SK-N-SH (cell line): ENCODE data around the gene GNAL. TPM values are rescaled to one million over a fixed set of nuclear protein-coding genes. Genes with fewer than 3 reads are reported as not detected.
A peak's percentile ranks its signal among the peaks of the same experiment; 100 is the strongest.
"Not testable (repeated sequence)": the region's sequence is repeated elsewhere in the genome, so short reads cannot be mapped to it uniquely, and the experiment has no call there.

Experiments used
- CTCF ChIA-PET: fragments of 300-600, 350-600 bp; formaldehyde crosslinking; extraction: SDS; loops from one replicate; lab custom pipeline; 2021; lab: Yijun Ruan, JAX
- POLR2A ChIA-PET: fragments of 350-600 bp; sonication (Branson Sonifier 250); formaldehyde crosslinking; extraction: SDS; loops from one replicate; lab custom pipeline; 2020; ENCODE audit warnings: antibody characterized with exemption, inconsistent platforms; lab: Yijun Ruan, JAX
- DNase-seq: peaks from one replicate; pipeline ENCODE4 v3.0.0; 2012
- H2AFZ ChIP-seq: fragments of 200-600 bp; sonication (generic); 2 replicates; pipeline ENCODE4 v1.8.1; 2016; ENCODE audit warnings: antibody characterized with exemption, mild to moderate bottlenecking, low read depth
- H3F3A ChIP-seq: fragments of 200-600 bp; sonication (generic); replicated peaks from 2 replicates; pipeline ENCODE3; 2016; ENCODE audit warnings: antibody characterized with exemption, mild to moderate bottlenecking; ENCODE audit not compliant: insufficient read depth
- H3K27ac ChIP-seq, 2 experiments: fragments of 200-500 bp in 1 of 2; fragments of 200-600 bp in 1 of 2; sonication (Bioruptor generic) in 1 of 2; sonication (generic), shearing (Covaris generic) in 1 of 2; 2 replicates each; pipeline versions ENCODE4 v1.5.1 to v1.6.1; 2014 to 2016; ENCODE audit warnings: low read depth in 2 of 2, inconsistent platforms in 1 of 2, low read length in 1 of 2, mild to moderate bottlenecking in 1 of 2, mixed read lengths in 1 of 2
- H3K27me3 ChIP-seq: fragments of 200-600 bp; sonication (generic), shearing (Covaris generic); 2 replicates; pipeline ENCODE4 v1.6.1; 2016; ENCODE audit warnings: mixed run types; ENCODE audit not compliant: insufficient read depth
- H3K36me3 ChIP-seq, 2 experiments: fragments of 200-500 bp in 1 of 2; fragments of 200-600 bp in 1 of 2; sonication (Bioruptor generic) in 1 of 2; sonication (generic) in 1 of 2; replicated peaks in 1 of 2; 2 replicates each; pipeline versions ENCODE3 to v1.5.1; 2014 to 2016; ENCODE audit warnings: low read length in 1 of 2, mild to moderate bottlenecking in 1 of 2; ENCODE audit not compliant: insufficient read depth in 2 of 2, control insufficient read depth in 1 of 2
- H3K4me1 ChIP-seq, 2 experiments: fragments of 200-500 bp in 1 of 2; fragments of 200-600 bp in 1 of 2; sonication (Bioruptor generic) in 1 of 2; sonication (generic), shearing (Covaris generic) in 1 of 2; 2 replicates each; pipeline versions ENCODE4 v1.5.1 to v1.6.1; 2014 to 2016; ENCODE audit warnings: low read depth in 1 of 2, low read length in 1 of 2, mixed run types in 1 of 2; ENCODE audit not compliant: insufficient read depth in 2 of 2, control insufficient read depth in 1 of 2
- H3K4me2 ChIP-seq: fragments of 200-600 bp; sonication (generic), shearing (Covaris generic); 2 replicates; pipeline ENCODE4 v1.6.1; 2017; ENCODE audit warnings: mixed run types
- H3K4me3 ChIP-seq, 2 experiments: fragments of 200-500 bp in 1 of 2; fragments of 200-600 bp in 1 of 2; sonication (Bioruptor generic) in 1 of 2; sonication (generic), shearing (Covaris generic) in 1 of 2; 2 replicates each; pipeline versions ENCODE4 v1.5.1 to v1.8.1; 2014 to 2016; ENCODE audit warnings: low read depth in 2 of 2, inconsistent platforms in 1 of 2, low read length in 1 of 2, mild to moderate bottlenecking in 1 of 2, mixed read lengths in 1 of 2, moderate library complexity in 1 of 2
- H3K79me2 ChIP-seq: fragments of 200-600 bp; sonication (generic); 2 replicates; pipeline ENCODE4 v1.8.1; 2017; ENCODE audit warnings: mild to moderate bottlenecking; ENCODE audit not compliant: insufficient read depth
- H3K9ac ChIP-seq: fragments of 200-600 bp; sonication (generic); 2 replicates; pipeline ENCODE4 v1.6.1; 2017; ENCODE audit warnings: mixed run types
- H3K9me2 ChIP-seq: fragments of 200-600 bp; sonication (generic); 2 replicates; pipeline ENCODE4 v1.6.1; 2017; ENCODE audit warnings: mixed run types
- H3K9me3 ChIP-seq: fragments of 200-600 bp; sonication (generic); 2 replicates; pipeline ENCODE4 v1.6.1; 2017; ENCODE audit warnings: mixed run types, mild to moderate bottlenecking, moderate library complexity
- H4K20me1 ChIP-seq: fragments of 200-600 bp; sonication (generic); 2 replicates; pipeline ENCODE4 v1.6.1; 2017; ENCODE audit warnings: mild to moderate bottlenecking, mixed run types; ENCODE audit not compliant: insufficient read depth
- ELF1 ChIP-seq: IDR thresholded peaks from 2 replicates; pipeline ENCODE4 v1.4.0; 2012
- FOXM1 ChIP-seq: IDR thresholded peaks from 2 replicates; pipeline ENCODE4 v1.4.0; 2012; ENCODE audit warnings: low read depth, mild to moderate bottlenecking
- GABPA ChIP-seq: IDR thresholded peaks from 2 replicates; pipeline ENCODE4 v1.4.0; 2012; ENCODE audit warnings: low read depth, mild to moderate bottlenecking
- GATA2 ChIP-seq: sonication (generic); formaldehyde crosslinking; IDR thresholded peaks from 2 replicates; pipeline ENCODE4 v1.5.0; 2020; ENCODE audit warnings: mild to moderate bottlenecking, missing genetic modification reagents
- JUND ChIP-seq: IDR thresholded peaks from 2 replicates; pipeline ENCODE4 v1.4.0; 2012
- MXI1 ChIP-seq: IDR thresholded peaks from 2 replicates; pipeline ENCODE4 v1.6.1; 2012; ENCODE audit warnings: mild to moderate bottlenecking, low read depth, low read length, improper control_type of control experiment
- NRF1 ChIP-seq: IDR thresholded peaks from 2 replicates; pipeline ENCODE4 v1.6.1; 2012; ENCODE audit warnings: low read depth, mild to moderate bottlenecking, low read length
- POLR2AphosphoS5 ChIP-seq: IDR thresholded peaks from 2 replicates; pipeline ENCODE4 v1.6.1; 2012; ENCODE audit warnings: low read depth, low read length
- RAD21 ChIP-seq: IDR thresholded peaks from 2 replicates; pipeline ENCODE4 v1.6.1; 2012; ENCODE audit warnings: mild to moderate bottlenecking, low read length
- RCOR1 ChIP-seq: fragments of 150-350 bp; IDR thresholded peaks from 2 replicates; pipeline ENCODE4 v1.6.1; 2017; ENCODE audit warnings: antibody characterized with exemption, low read length
- RFX5 ChIP-seq: IDR thresholded peaks from 2 replicates; pipeline ENCODE4 v1.6.1; 2012; ENCODE audit warnings: mild to moderate bottlenecking, improper control_type of control experiment, low read length
- RXRA ChIP-seq: IDR thresholded peaks from 2 replicates; pipeline ENCODE4 v1.4.0; 2012; ENCODE audit warnings: low read depth, mild to moderate bottlenecking, borderline replicate concordance
- SMC3 ChIP-seq: IDR thresholded peaks from 2 replicates; pipeline ENCODE4 v1.6.1; 2012; ENCODE audit warnings: low read depth, low read length, improper control_type of control experiment
- TAF1 ChIP-seq: IDR thresholded peaks from 2 replicates; pipeline ENCODE4 v1.6.1; 2012; ENCODE audit warnings: low read depth, mild to moderate bottlenecking, low read length, moderate library complexity, borderline replicate concordance
- TCF12 ChIP-seq: IDR thresholded peaks from 2 replicates; pipeline ENCODE4 v1.4.0; 2012
- TEAD4 ChIP-seq: IDR thresholded peaks from 2 replicates; pipeline ENCODE4 v1.4.0; 2012; ENCODE audit warnings: mild to moderate bottlenecking, borderline replicate concordance; ENCODE audit not compliant: insufficient read depth
- YY1 ChIP-seq: IDR thresholded peaks from 2 replicates; pipeline ENCODE4 v1.4.0; 2012; ENCODE audit warnings: low read depth, mild to moderate bottlenecking
- WGBS: methylation state at CpG from one replicate; pipeline ENCODE4 v1.1.6; 2017; ENCODE audit warnings: low lambda C conversion rate; 5-methylcytosine and 5-hydroxymethylcytosine counted together
- polyA plus RNA-seq, 3 experiments: library from polyadenylated mRNA; depleted of rRNA; stranded (reverse); fragments of >200 nt; gene quantifications; 2 replicates each; pipeline ENCODE4 v1.2.3, GENCODE V29; 2012
- TF ChIP-seq, protein P1 (sequence below): fragments of 200-600 bp; sonication (generic); IDR thresholded peaks from 2 replicates; pipeline ENCODE4 v1.6.1; 2017; ENCODE audit warnings: antibody characterized with exemption, mild to moderate bottlenecking, moderate library complexity
- TF ChIP-seq, protein P2 (sequence below): IDR thresholded peaks from 2 replicates; pipeline ENCODE4 v1.4.0; 2012; ENCODE audit warnings: low read depth, borderline replicate concordance

Gene GNAL
- polyA plus RNA-seq, 1 of the 3 experiments (the other 2 are of a cell fraction) = 0.13 TPM

DNA sequence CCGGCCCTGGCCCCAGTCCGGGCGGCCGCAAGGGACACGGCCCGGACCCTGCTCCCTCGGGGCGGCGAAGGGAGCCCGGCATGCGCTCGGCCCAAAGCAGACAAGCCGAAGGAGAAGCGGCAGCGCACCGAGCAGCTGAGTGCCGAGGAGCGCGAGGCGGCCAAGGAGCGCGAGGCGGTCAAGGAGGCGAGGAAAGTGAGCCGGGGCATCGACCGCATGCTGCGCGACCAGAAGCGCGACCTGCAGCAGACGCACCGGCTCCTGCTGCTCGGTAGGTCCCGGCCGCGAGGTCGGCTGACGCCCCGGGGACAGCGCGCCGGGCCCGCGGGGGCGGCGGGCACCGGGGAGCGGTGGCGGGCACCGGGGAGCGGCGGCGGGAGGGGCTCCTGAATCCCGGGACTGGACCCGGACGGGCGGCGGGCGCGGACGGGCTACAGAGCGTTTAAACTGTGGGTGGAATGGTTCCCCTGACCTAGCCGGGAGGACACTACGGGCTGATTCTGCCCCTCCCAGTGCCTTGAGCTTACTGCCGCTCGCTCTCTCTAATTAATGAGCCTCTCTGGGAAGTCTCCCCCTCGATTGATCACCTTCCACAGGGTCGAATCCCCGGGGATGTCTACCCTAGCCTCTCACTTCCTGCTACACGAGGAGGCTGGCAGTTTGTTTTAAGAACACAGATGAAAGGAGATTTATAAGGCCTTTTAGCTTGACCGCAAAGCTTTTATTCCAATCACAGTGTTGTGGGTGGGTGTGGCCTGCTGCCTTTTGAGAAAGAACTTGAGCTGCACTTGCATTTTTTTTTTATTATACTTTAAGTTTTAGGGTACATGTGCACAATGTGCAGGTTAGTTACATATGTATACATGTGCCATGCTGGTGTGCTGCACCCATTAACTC is 853 bp downstream of the GNAL start:
- H3K79me2 ChIP-seq = no peaks in the 10 kb centered on the region
- no peaks in the 10 kb centered on the region for H4K20me1 ChIP-seq
- H3K9me2 ChIP-seq = no peaks in the 10 kb centered on the region
- TF ChIP-seq YY1 = no peak
- TF ChIP-seq MXI1 = no peak
- TF ChIP-seq RAD21 = no peak
- TF ChIP-seq, protein P1, sequence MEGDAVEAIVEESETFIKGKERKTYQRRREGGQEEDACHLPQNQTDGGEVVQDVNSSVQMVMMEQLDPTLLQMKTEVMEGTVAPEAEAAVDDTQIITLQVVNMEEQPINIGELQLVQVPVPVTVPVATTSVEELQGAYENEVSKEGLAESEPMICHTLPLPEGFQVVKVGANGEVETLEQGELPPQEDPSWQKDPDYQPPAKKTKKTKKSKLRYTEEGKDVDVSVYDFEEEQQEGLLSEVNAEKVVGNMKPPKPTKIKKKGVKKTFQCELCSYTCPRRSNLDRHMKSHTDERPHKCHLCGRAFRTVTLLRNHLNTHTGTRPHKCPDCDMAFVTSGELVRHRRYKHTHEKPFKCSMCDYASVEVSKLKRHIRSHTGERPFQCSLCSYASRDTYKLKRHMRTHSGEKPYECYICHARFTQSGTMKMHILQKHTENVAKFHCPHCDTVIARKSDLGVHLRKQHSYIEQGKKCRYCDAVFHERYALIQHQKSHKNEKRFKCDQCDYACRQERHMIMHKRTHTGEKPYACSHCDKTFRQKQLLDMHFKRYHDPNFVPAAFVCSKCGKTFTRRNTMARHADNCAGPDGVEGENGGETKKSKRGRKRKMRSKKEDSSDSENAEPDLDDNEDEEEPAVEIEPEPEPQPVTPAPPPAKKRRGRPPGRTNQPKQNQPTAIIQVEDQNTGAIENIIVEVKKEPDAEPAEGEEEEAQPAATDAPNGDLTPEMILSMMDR = no peak
- no peak for TF ChIP-seq GATA2
- no peak for TF ChIP-seq RCOR1
- TF ChIP-seq TAF1 = no peak
- TF ChIP-seq SMC3 = no peak
- TF ChIP-seq JUND = no peak
- no peak for TF ChIP-seq TEAD4
- TF ChIP-seq, protein P2, sequence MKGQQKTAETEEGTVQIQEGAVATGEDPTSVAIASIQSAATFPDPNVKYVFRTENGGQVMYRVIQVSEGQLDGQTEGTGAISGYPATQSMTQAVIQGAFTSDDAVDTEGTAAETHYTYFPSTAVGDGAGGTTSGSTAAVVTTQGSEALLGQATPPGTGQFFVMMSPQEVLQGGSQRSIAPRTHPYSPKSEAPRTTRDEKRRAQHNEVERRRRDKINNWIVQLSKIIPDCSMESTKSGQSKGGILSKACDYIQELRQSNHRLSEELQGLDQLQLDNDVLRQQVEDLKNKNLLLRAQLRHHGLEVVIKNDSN = no peak
- no peak for TF ChIP-seq GABPA
- no peak for TF ChIP-seq RFX5
- TF ChIP-seq TCF12 = no peak
- TF ChIP-seq RXRA = no peak
- no peak for TF ChIP-seq FOXM1
- TF ChIP-seq POLR2AphosphoS5 = no peak
- no peak for TF ChIP-seq ELF1
- no peak for TF ChIP-seq NRF1
- H3K36me3 ChIP-seq = no peaks in the 10 kb centered on the region
- ChIA-PET POLR2A (no interaction called here), CTCF (no interaction called here)
- no peaks in the 10 kb centered on the region; a peak in 1 of 4 replicates for H3K4me1 ChIP-seq
- no peak overlapping the region for H3K9ac ChIP-seq
- H3K9me3 ChIP-seq = no peaks in the 10 kb centered on the region
- no peaks in the 10 kb centered on the region for H3F3A ChIP-seq
- DNase-seq = peak; percentile 47
- H2AFZ ChIP-seq = peak overlapping the region; percentile 46; the same call in 1 of the 2 replicates
- H3K27me3 ChIP-seq = peaks cover 30% of the 10 kb centered on the region
- no peak overlapping the region for H3K27ac ChIP-seq
- H3K4me3 ChIP-seq = peak overlapping the region in 1 of 2 experiments; percentile 23; a peak in 1 of 4 replicates
- 2% methylated on average over 13 of the region's 72 CpGs for WGBS
- peak overlapping the region; percentile 69 for H3K4me2 ChIP-seq

- H3K27me3 ChIP-seq = peaks cover 38% of the 10 kb centered on the region
- H3K79me2 ChIP-seq, H3F3A ChIP-seq, H2AFZ ChIP-seq, H3K9me3 ChIP-seq, POLR2A ChIA-PET, CTCF ChIA-PET, H3K27ac ChIP-seq, H3K4me3 ChIP-seq, H3K9ac ChIP-seq, H4K20me1 ChIP-seq, H3K4me2 ChIP-seq, DNase-seq, H3K4me1 ChIP-seq, H3K36me3 ChIP-seq, H3K9me2 ChIP-seq: not testable (repeated sequence)
- WGBS = 51% methylated on average over 4 of the region's 5 CpGs
These were observed 1.6 kb downstream of the GNAL start for GRCh38 chr18:11690660-11691059.
